ENCODE measurements around the gene GNG7. TPM values are rescaled to one million over a fixed set of nuclear protein-coding genes. Genes with fewer than 3 reads are reported as not detected.
A peak's percentile ranks its signal among the peaks of the same experiment; 100 is the strongest.

Gene GNG7
- polyA plus RNA-seq, 3 donors, result 1.1 to 1.6 (median 1.3) TPM

DNA sequence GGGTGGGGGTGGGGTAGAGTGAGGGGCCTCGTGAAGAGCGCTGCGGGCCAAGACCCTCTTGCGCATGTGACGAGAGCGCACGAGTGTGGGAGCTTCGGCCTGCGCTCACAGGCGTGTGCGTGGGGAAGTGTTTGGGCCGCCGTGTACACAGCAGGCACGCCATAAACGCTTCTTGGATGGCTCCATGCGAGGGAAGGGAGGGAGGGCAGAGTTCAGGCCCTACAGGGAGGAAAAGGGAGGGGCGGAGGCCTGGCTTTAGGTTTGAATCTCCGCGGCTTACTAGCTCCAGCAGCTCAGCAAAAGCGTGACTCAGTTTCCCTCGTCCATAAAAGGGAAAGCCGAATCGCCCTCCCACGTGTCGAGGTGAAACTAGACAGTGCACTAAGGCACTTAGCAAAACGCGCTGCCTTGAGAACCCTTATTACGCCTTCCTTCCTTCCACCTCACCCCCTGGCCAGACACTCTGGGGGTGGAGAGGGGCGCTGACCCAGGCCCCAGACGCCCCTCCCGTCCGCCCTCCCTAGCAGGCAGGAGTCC lies 214.0 kb downstream of the GNG7 start:
- peaks cover 0 to 5% of the 10 kb centered on the region in 2 donors for H3K9me3 ChIP-seq (replicated peaks in 1 of 2; ENCODE audit: control insufficient read depth in 1 of 2, insufficient read depth in 1 of 2, low read length in 2 of 2)
- Mint-ChIP-seq H3K27me3 (ENCODE audit: low read depth in 3 of 3) (peaks cover 64 to 70% (median 67%) of the 10 kb centered on the region in 3 donors), H3K4me3 (peak overlapping the region; percentile 34 to 83), H3K4me1 (peaks cover 20% of the 10 kb centered on the region), H3K27ac (peak overlapping the region in 1 of 7 donors; percentile 7), H3K36me3 (peaks cover 3 to 10% of the 10 kb centered on the region in 2 donors), H3K9me3 (peaks cover 3 to 14% (median 7%) of the 10 kb centered on the region in 7 donors)
- H3K79me2 ChIP-seq (ENCODE audit: insufficient read depth, low read length), result no peaks in the 10 kb centered on the region
- 8% methylated on average over 24 of the region's 32 CpGs for whole genome bisulfite sequencing (ENCODE audit: insufficient coverage)
- peak overlapping the region; percentile 61 for H3K4me2 ChIP-seq (replicated peaks; ENCODE audit: extremely low read depth, low read length, poor library complexity, severe bottlenecking)
- H3K36me3 ChIP-seq (replicated peaks in 1 of 2; ENCODE audit: control insufficient read depth in 1 of 2, insufficient read depth in 2 of 2, low read length in 2 of 2), result no peaks in the 10 kb centered on the region
- peak overlapping the region in 1 of 3 experiments; percentile 51 for H3K4me3 ChIP-seq (replicated peaks in 1 of 3; ENCODE audit: low read depth in 2 of 3, low read length in 3 of 3)
- no peak overlapping the region for H2AFZ ChIP-seq (ENCODE audit: insufficient read depth, low read depth, low read length, poor library complexity, severe bottlenecking)
- peaks cover 5% of the 10 kb centered on the region for H4K20me1 ChIP-seq (ENCODE audit: insufficient read depth, low read length)
- no peak overlapping the region for H3K27ac ChIP-seq (ENCODE audit: low read depth in 1 of 2, low read length in 2 of 2)
- DNase-seq, result peak in 2 of 3 donors; percentile 19 to 21
- H3K27me3 ChIP-seq (ENCODE audit: control insufficient read depth in 2 of 2, insufficient read depth in 2 of 2, low read length in 2 of 2), result peaks cover 11 to 56% of the 10 kb centered on the region in 2 donors
- peaks cover 20 to 33% of the 10 kb centered on the region in 2 donors for H3K4me1 ChIP-seq (ENCODE audit: control insufficient read depth in 1 of 2, insufficient read depth in 2 of 2, low read length in 2 of 2)
- intact Hi-C loops (cut with micrococcal nuclease), result no loop called here
- TF ChIP-seq, protein P1, sequence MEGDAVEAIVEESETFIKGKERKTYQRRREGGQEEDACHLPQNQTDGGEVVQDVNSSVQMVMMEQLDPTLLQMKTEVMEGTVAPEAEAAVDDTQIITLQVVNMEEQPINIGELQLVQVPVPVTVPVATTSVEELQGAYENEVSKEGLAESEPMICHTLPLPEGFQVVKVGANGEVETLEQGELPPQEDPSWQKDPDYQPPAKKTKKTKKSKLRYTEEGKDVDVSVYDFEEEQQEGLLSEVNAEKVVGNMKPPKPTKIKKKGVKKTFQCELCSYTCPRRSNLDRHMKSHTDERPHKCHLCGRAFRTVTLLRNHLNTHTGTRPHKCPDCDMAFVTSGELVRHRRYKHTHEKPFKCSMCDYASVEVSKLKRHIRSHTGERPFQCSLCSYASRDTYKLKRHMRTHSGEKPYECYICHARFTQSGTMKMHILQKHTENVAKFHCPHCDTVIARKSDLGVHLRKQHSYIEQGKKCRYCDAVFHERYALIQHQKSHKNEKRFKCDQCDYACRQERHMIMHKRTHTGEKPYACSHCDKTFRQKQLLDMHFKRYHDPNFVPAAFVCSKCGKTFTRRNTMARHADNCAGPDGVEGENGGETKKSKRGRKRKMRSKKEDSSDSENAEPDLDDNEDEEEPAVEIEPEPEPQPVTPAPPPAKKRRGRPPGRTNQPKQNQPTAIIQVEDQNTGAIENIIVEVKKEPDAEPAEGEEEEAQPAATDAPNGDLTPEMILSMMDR (IDR thresholded peaks at IDR 0.05), result no peak
- no peak overlapping the region for H3K9ac ChIP-seq (ENCODE audit: insufficient read depth, low read length, poor library complexity, severe bottlenecking)

DNA sequence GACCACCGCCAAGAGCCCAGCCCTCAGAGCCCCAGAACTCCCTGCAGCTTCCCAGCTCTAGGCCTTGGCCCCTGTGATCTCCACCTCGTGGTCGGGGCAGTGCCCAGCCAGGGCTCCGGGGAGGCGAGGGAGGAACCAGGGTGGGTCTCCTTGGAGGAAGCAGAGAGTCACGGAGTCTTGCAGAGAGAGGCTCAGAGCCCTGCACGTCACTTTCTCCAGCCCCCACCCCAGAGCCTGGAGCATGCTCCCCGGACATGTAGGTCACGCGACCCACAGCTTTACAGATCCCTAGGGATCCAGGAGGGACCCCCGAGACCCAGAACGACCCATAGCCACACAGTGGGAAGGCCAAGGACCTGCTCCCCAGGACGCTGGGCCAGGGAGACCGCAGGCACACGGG lies 214.7 kb downstream of the GNG7 start:
- Histone ChIP-seq H3K27ac (ENCODE audit: low read depth in 1 of 2, low read length in 2 of 2) (no peak overlapping the region), H3K4me2 (replicated peaks; ENCODE audit: extremely low read depth, low read length, poor library complexity, severe bottlenecking) (peak overlapping the region; percentile 61), H3K79me2 (ENCODE audit: insufficient read depth, low read length) (no peaks in the 10 kb centered on the region), H3K27me3 (ENCODE audit: control insufficient read depth in 2 of 2, insufficient read depth in 2 of 2, low read length in 2 of 2) (peaks cover 11 to 52% of the 10 kb centered on the region in 2 donors), H3K4me3 (replicated peaks in 1 of 3; ENCODE audit: low read depth in 2 of 3, low read length in 3 of 3) (no peak overlapping the region), H3K4me1 (ENCODE audit: control insufficient read depth in 1 of 2, insufficient read depth in 2 of 2, low read length in 2 of 2) (peaks cover 20 to 33% of the 10 kb centered on the region in 2 donors), H3K36me3 (replicated peaks in 1 of 2; ENCODE audit: control insufficient read depth in 1 of 2, insufficient read depth in 2 of 2, low read length in 2 of 2) (no peaks in the 10 kb centered on the region), H3K9ac (ENCODE audit: insufficient read depth, low read length, poor library complexity, severe bottlenecking) (no peak overlapping the region), H2AFZ (ENCODE audit: insufficient read depth, low read depth, low read length, poor library complexity, severe bottlenecking) (no peak overlapping the region), H4K20me1 (ENCODE audit: insufficient read depth, low read length) (peaks cover 5% of the 10 kb centered on the region), H3K9me3 (replicated peaks in 1 of 2; ENCODE audit: control insufficient read depth in 1 of 2, insufficient read depth in 1 of 2, low read length in 2 of 2) (peaks cover 0 to 11% of the 10 kb centered on the region in 2 donors)
- Mint-ChIP-seq H3K4me3 (peak overlapping the region; percentile 60 to 83), H3K27me3 (ENCODE audit: low read depth in 3 of 3) (peaks cover 58 to 65% (median 60%) of the 10 kb centered on the region in 3 donors), H3K36me3 (peaks cover 3 to 10% of the 10 kb centered on the region in 2 donors), H3K9me3 (peaks cover 8 to 20% (median 14%) of the 10 kb centered on the region in 7 donors), H3K4me1 (peaks cover 20% of the 10 kb centered on the region), H3K27ac (peak overlapping the region in 1 of 7 donors; percentile 68)
- DNase-seq, result peak; percentile 26 to 44 (median 32)
- intact Hi-C loops (cut with micrococcal nuclease), result no loop called here
- TF ChIP-seq, protein P1 (IDR thresholded peaks at IDR 0.05), result no peak
- 8% methylated on average over 4 of the region's 15 CpGs for WGBS (ENCODE audit: insufficient coverage)
